ENCODE data around the gene EIF2AK3. TPM values are rescaled to one million over a fixed set of nuclear protein-coding genes. Genes with fewer than 3 reads are reported as not detected.

Gene EIF2AK3
- total RNA-seq (2012; rRNA removed) (20.3 and 22.8 TPM in 2 replicates), polyA plus RNA-seq (2012; rRNA removed) (5.3 and 7.9 TPM in 2 replicates), Bru-seq, nascent RNA (percentile 83 among the genes with signal in this experiment), BruChase-seq, experiment 1, labeled RNA remaining after a 6-hour chase (percentile 71 among the genes with signal in this experiment), BruChase-seq, experiment 2, labeled RNA remaining after a 2-hour chase (percentile 77 among the genes with signal in this experiment)
- 1.3 and 2.0 TPM in 2 replicates for polyA plus RNA-seq (2012; cell fraction: cytosol; rRNA removed)
- polyA plus RNA-seq (2012; cell fraction: nucleus; rRNA removed; ENCODE audit: low replicate concordance): 2.4 and 29.3 TPM in 2 replicates
- long read RNA-seq, full-length matches to known transcripts: 20 of 30 reads
- long read RNA-seq, partial matches to known transcripts: 2 of 30 reads
- long read RNA-seq, other reads (novel, unspliced or antisense): 8 of 30 reads

GRCh38 chr2:88627055-88627855 lies at the start of gene EIF2AK3:
Gene EIF2AK3, minus strand, starts transcription at chr2:88627464. Its CDS starts 190 bp downstream, at chr2:88627274.
- WGBS, 2 experiments (ENCODE audit: extremely low coverage in 2 of 2, insufficient read length in 1 of 2): 0% methylated on average over 34 of the region's 75 CpGs; no CpG with 5 or more reads in 1 of the 2 experiments
- H2AK5ac ChIP-seq (ENCODE audit: low read depth, low read length): peak within 1 kb of the TSS; percentile 93
- intact Hi-C loops (cut with micrococcal nuclease) (loop anchor here (1.0 to 10.0 kb wide), 4 partner anchors 24 to 64 kb away; partner anchors contain the start of gene RPIA), dilution Hi-C loops (cut with HindIII; ENCODE audit: low sequenced_read_pairs, unreplicated experiment) (no loop called here), in situ Hi-C loops (cut with MboI; ENCODE audit: low sequenced_read_pairs) (no loop called here)
- H4K20me1 ChIP-seq (ENCODE audit: insufficient read depth, low read length): peaks cover 22% of the 10 kb centered on the region
- H3K4me2 ChIP-seq (ENCODE audit: low read depth, low read length): peak within 1 kb of the TSS; percentile 88
- peak within 1 kb of the TSS; percentile 96 for H3K4ac ChIP-seq (ENCODE audit: low read depth, low read length)
- peaks cover 16 to 40% of the 10 kb centered on the region in 2 experiments; a peak in 3 of 4 replicates for H3K79me1 ChIP-seq (ENCODE audit: low read depth in 1 of 2, low read length in 2 of 2)
- H2BK5ac ChIP-seq (ENCODE audit: low read depth, low read length, poor library complexity, severe bottlenecking): peak within 1 kb of the TSS; percentile 96
- no peaks in the 10 kb centered on the region for H3K27me3 ChIP-seq (ENCODE audit: control insufficient read depth, insufficient read depth, low read length)
- H4K91ac ChIP-seq (ENCODE audit: insufficient read depth, low read depth, low read length): peak within 1 kb of the TSS; percentile 100
- H3K27ac ChIP-seq (ENCODE audit: insufficient read depth, low read length): peak within 1 kb of the TSS; percentile 94
- H4K8ac ChIP-seq (ENCODE audit: low read depth in 2 of 2, low read length in 2 of 2): peak within 1 kb of the TSS; percentile 83 to 99
- BruUV-seq (replicated peaks): no TSS peak
- H3K56ac ChIP-seq (ENCODE audit: extremely low read depth, insufficient read depth, low read length): peak within 1 kb of the TSS; percentile 98
- H3K4me1 ChIP-seq (ENCODE audit: control insufficient read depth, insufficient read depth, low read length): peaks cover 4% of the 10 kb centered on the region
- peak within 1 kb of the TSS; percentile 99 for H2AK9ac ChIP-seq (replicated peaks; ENCODE audit: low read depth, low read length, poor library complexity)
- peak within 1 kb of the TSS; percentile 98 for H3K14ac ChIP-seq (replicated peaks; ENCODE audit: low read depth, low read length)
- H3K23ac ChIP-seq (ENCODE audit: low read depth, low read length): peak within 1 kb of the TSS; percentile 93
- POLR2A ChIA-PET (ENCODE audit: unreplicated experiment): no interaction called here
- H3K18ac ChIP-seq (ENCODE audit: low read depth, low read length): peak within 1 kb of the TSS; percentile 96
- peak within 1 kb of the TSS; percentile 98 for H2BK15ac ChIP-seq (ENCODE audit: low read depth, low read length)
- CTCF ChIA-PET: no interaction called here
- peak within 1 kb of the TSS; percentile 95 for H4K5ac ChIP-seq (ENCODE audit: low read depth, low read length)
- peak; percentile 91 for ATAC-seq (ENCODE audit: low read depth)
- peaks cover 8% of the 10 kb centered on the region; the same call in 1 of the 2 replicates for H3K9me1 ChIP-seq (ENCODE audit: insufficient read depth, low read length)
- peak; percentile 100 for DNase-seq
- no peaks in the 10 kb centered on the region for H3K36me3 ChIP-seq (ENCODE audit: control insufficient read depth, insufficient read depth, low read length)
- peak within 1 kb of the TSS; percentile 97 for H3K9ac ChIP-seq (ENCODE audit: low read depth, low read length)
- no peaks in the 10 kb centered on the region for H3K9me3 ChIP-seq (ENCODE audit: control insufficient read depth, insufficient read depth, low read length)
- peak within 1 kb of the TSS; percentile 48 for H2BK20ac ChIP-seq (ENCODE audit: low read depth, low read length)
- peak within 1 kb of the TSS; percentile 91 for H2BK120ac ChIP-seq (ENCODE audit: low read depth, low read length)
- peak within 1 kb of the TSS; percentile 70 for H3K4me3 ChIP-seq (ENCODE audit: insufficient read depth, low read depth, low read length)
- peak within 1 kb of the TSS; percentile 90 for H2AFZ ChIP-seq (replicated peaks; ENCODE audit: low read length, poor library complexity)
- peak; percentile 88 for TF ChIP-seq CEBPB (IDR thresholded peaks at IDR 0.05; ENCODE audit: low read depth, low read length)
- peak; percentile 78; the same call in 1 of the 2 replicates for TF ChIP-seq MXI1 (IDR thresholded peaks at IDR 0.05; ENCODE audit: borderline replicate concordance, low read depth, low read length)
- TF ChIP-seq, protein P1, sequence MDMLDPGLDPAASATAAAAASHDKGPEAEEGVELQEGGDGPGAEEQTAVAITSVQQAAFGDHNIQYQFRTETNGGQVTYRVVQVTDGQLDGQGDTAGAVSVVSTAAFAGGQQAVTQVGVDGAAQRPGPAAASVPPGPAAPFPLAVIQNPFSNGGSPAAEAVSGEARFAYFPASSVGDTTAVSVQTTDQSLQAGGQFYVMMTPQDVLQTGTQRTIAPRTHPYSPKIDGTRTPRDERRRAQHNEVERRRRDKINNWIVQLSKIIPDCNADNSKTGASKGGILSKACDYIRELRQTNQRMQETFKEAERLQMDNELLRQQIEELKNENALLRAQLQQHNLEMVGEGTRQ (IDR thresholded peaks at IDR 0.05; ENCODE audit: low read depth, low read length): no peak
- TF ChIP-seq MAZ (IDR thresholded peaks at IDR 0.05; ENCODE audit: borderline replicate concordance, low read depth, low read length): no peak
- peak; percentile 88 for TF ChIP-seq POLR2A (IDR thresholded peaks at IDR 0.05; ENCODE audit: low read depth, low read length)
- no peak for TF ChIP-seq CHD1 (IDR thresholded peaks at IDR 0.05; ENCODE audit: low read depth, low read length)
- no peak for TF ChIP-seq MAFK (IDR thresholded peaks at IDR 0.05; ENCODE audit: low read depth, low read length)
- TF ChIP-seq RCOR1 (IDR thresholded peaks at IDR 0.05; ENCODE audit: insufficient replicate concordance, low read length): no peak
- no peak for TF ChIP-seq SMC3 (IDR thresholded peaks at IDR 0.05; ENCODE audit: low read depth, low read length)
- TF ChIP-seq CTCF (conservative IDR thresholded peaks at IDR 0.05; ENCODE audit: low read depth, low read length): 0 out of 2 replicates have a peak, but pooled peaks have one; percentile 7
- no peak for TF ChIP-seq RAD21 (IDR thresholded peaks at IDR 0.05; ENCODE audit: low read length)
